ENCODE results near the gene NT5C. TPM values are rescaled to one million over a fixed set of nuclear protein-coding genes. Genes with fewer than 3 reads are reported as not detected.

NT5C gene
- total RNA-seq, 3 donors from 2014 or later = 91.0 to 103 (median 91.4) TPM

GRCh38 chr17:75084039-75084660 is 47.4 kb downstream of the NT5C start:
- Mint-ChIP-seq H3K27me3 (ENCODE audit: low read depth) (no peaks in the 10 kb centered on the region), H3K4me3 (no peak overlapping the region), H3K36me3 (ENCODE audit: insufficient read depth) (no peaks in the 10 kb centered on the region), H3K4me1 (ENCODE audit: low read depth) (peaks cover 33% of the 10 kb centered on the region), H3K9me3 (no peaks in the 10 kb centered on the region)
- DNase-seq (no peak), ATAC-seq (no peak)

- Mint-ChIP-seq H3K36me3 (ENCODE audit: insufficient read depth) (no peaks in the 10 kb centered on the region), H3K27me3 (ENCODE audit: low read depth) (no peaks in the 10 kb centered on the region), H3K4me1 (ENCODE audit: low read depth) (peaks cover 34% of the 10 kb centered on the region), H3K9me3 (no peaks in the 10 kb centered on the region), H3K4me3 (no peak overlapping the region)
- ATAC-seq (no peak), DNase-seq (no peak)
Observed at GRCh38 chr17:75082683-75083082, 48.9 kb downstream of the NT5C start.

- Mint-ChIP-seq H3K27me3 (ENCODE audit: low read depth) (no peaks in the 10 kb centered on the region), H3K9me3 (no peaks in the 10 kb centered on the region), H3K4me1 (ENCODE audit: low read depth) (peaks cover 33% of the 10 kb centered on the region), H3K4me3 (no peak overlapping the region), H3K36me3 (ENCODE audit: insufficient read depth) (no peaks in the 10 kb centered on the region)
- no peak for ATAC-seq
- DNase-seq = no peak
Observed at GRCh38 chr17:75081611-75082540, 49.7 kb downstream of the NT5C start.

Other genes with a start within 250 kb of the NT5C start
- not detected for gene FADS6, start 238.1 kb downstream of the NT5C start, total RNA-seq
- gene USH1G, start 208.5 kb downstream of the NT5C start, total RNA-seq = not detected
- not detected for gene OTOP2, start 207.5 kb downstream of the NT5C start, total RNA-seq
- gene OTOP3, start 195.8 kb downstream of the NT5C start, total RNA-seq = not detected
- gene HID1, start 159.0 kb downstream of the NT5C start, total RNA-seq = 1 to 10 TPM; 1.3 to 2.1 (median 2.0) TPM
- gene CDR2L, start 144.1 kb downstream of the NT5C start, total RNA-seq = 1 to 10 TPM in 2 of 3 donors, under 1 TPM in 1; 0.84 to 1.3 (median 1.0) TPM
- gene MRPL58, start 119.1 kb downstream of the NT5C start, total RNA-seq = 10 to 100 TPM; 70.8 to 82.5 (median 81.1) TPM
- gene ATP5PD, start 84.8 kb downstream of the NT5C start, total RNA-seq = 100 to 1,000 TPM; 128 to 158 (median 147) TPM
- 10 to 100 TPM; 18.5 to 23.9 (median 22.2) TPM for gene KCTD2, start 84.5 kb downstream of the NT5C start, total RNA-seq
- gene SLC16A5, start 43.8 kb downstream of the NT5C start, total RNA-seq = 1 to 10 TPM in 1 of 3 donors, under 1 TPM in 2; 0.53 to 1.2 (median 0.55) TPM
- gene ARMC7, start 21.8 kb downstream of the NT5C start, total RNA-seq = 10 to 100 TPM; 13.2 to 14.4 (median 13.7) TPM
- 100 to 1,000 TPM; 161 to 182 (median 167) TPM for gene JPT1, start 22.8 kb upstream of the NT5C start, total RNA-seq
- 100 to 1,000 TPM; 594 to 609 (median 599) TPM for gene SUMO2, start 51.2 kb upstream of the NT5C start, total RNA-seq
- gene NUP85, start 73.9 kb upstream of the NT5C start, total RNA-seq = 100 to 1,000 TPM; 115 to 137 (median 125) TPM
- gene GGA3, start 129.9 kb upstream of the NT5C start, total RNA-seq = 10 to 100 TPM; 64.2 to 80.5 (median 71.2) TPM
- gene MRPS7, start 130.1 kb upstream of the NT5C start, total RNA-seq = 100 to 1,000 TPM; 131 to 167 (median 160) TPM
- 10 to 100 TPM; 35.4 to 39.8 (median 38.4) TPM for gene MIF4GD, start 139.5 kb upstream of the NT5C start, total RNA-seq
- 100 to 1,000 TPM; 111 to 140 (median 134) TPM for gene SLC25A19, start 157.7 kb upstream of the NT5C start, total RNA-seq

Measured in activated T-cell treated with anti-CD3 and anti-CD28 coated beads, Interleukin-2, amount 50 U/mL, for 4 hours (primary cell).